ENCODE measurements around the gene ERG.

- TF ChIP-seq RCOR1 (IDR thresholded peaks at IDR 0.05; ENCODE audit: low read depth, low read length) (no peak), BHLHE40 (IDR thresholded peaks at IDR 0.05; ENCODE audit: low read depth, low read length) (no peak), POLR2A (IDR thresholded peaks at IDR 0.05; ENCODE audit: low read length) (no peak), EHMT2 (IDR thresholded peaks at IDR 0.05; ENCODE audit: low read depth) (no peak), RAD21 (conservative IDR thresholded peaks at IDR 0.05 in 1 of 2, IDR thresholded peaks at IDR 0.05 in 1 of 2) (no peak), PHF8 (IDR thresholded peaks at IDR 0.05; ENCODE audit: borderline replicate concordance, low read depth) (no peak), POLR2AphosphoS2 (conservative IDR thresholded peaks at IDR 0.05; ENCODE audit: low read length) (no peak), CHD4 (IDR thresholded peaks at IDR 0.05; ENCODE audit: borderline replicate concordance) (no peak), EP300 (IDR thresholded peaks at IDR 0.05) (no peak), MAX (IDR thresholded peaks at IDR 0.05) (no peak), HMGXB4 (CRISPR knock-in tag; IDR thresholded peaks at IDR 0.05; ENCODE audit: borderline replicate concordance) (no peak)
- TF ChIP-seq, protein P1, sequence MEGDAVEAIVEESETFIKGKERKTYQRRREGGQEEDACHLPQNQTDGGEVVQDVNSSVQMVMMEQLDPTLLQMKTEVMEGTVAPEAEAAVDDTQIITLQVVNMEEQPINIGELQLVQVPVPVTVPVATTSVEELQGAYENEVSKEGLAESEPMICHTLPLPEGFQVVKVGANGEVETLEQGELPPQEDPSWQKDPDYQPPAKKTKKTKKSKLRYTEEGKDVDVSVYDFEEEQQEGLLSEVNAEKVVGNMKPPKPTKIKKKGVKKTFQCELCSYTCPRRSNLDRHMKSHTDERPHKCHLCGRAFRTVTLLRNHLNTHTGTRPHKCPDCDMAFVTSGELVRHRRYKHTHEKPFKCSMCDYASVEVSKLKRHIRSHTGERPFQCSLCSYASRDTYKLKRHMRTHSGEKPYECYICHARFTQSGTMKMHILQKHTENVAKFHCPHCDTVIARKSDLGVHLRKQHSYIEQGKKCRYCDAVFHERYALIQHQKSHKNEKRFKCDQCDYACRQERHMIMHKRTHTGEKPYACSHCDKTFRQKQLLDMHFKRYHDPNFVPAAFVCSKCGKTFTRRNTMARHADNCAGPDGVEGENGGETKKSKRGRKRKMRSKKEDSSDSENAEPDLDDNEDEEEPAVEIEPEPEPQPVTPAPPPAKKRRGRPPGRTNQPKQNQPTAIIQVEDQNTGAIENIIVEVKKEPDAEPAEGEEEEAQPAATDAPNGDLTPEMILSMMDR (IDR thresholded peaks at IDR 0.05): no peak
These were observed 119.1 kb downstream of the ERG start for GRCh38 chr21:38379147-38379546.

All from A549 (cell line).